HepG2 (cell line): ENCODE data around the gene PANX1. TPM values are rescaled to one million over a fixed set of nuclear protein-coding genes. Genes with fewer than 3 reads are reported as not detected.

Source experiments
- ATAC-seq: fragments of 200-7000 bp; cut with Tn5 transposase; 3 replicates; pipeline ENCODE4 v1.9.1; 2020; ENCODE audit warnings: mild to moderate bottlenecking, moderate library complexity
- BruUV-seq: library from RNA; stranded (reverse); fragments of 400-500 nt; replicated peaks from 2 replicates; lab custom pipeline; 2021; lab: Mats Ljungman, UMichigan
- CTCF ChIA-PET: fragments of 300-600 bp; formaldehyde crosslinking; extraction: SDS; loops from one replicate; lab custom pipeline; 2021; ENCODE audit warnings: low total read pairs, inconsistent platforms, low intra/inter-chr PET ratio; lab: Yijun Ruan, JAX
- POLR2A ChIA-PET: fragments of 350-600 bp; sonication (Branson Sonifier 250); formaldehyde crosslinking; loops from one replicate; lab custom pipeline; 2020; ENCODE audit warnings: antibody characterized with exemption, inconsistent platforms; lab: Yijun Ruan, JAX
- DNase-seq: peaks from one replicate; pipeline ENCODE4 v3.0.0-alpha.2; 2015; ENCODE audit warnings: low spot score
- FAIRE-seq: peaks from 3 replicates; lab custom pipeline; 2011; peaks lifted over from hg19 to GRCh38; lab: Jason Lieb, UNC
- H2AFZ ChIP-seq: one replicate; pipeline ENCODE4 v1.6.1; 2011; ENCODE audit warnings: low read length, inconsistent platforms
- H3K27ac ChIP-seq: fragments of 300-600 bp; 3 replicates; pipeline ENCODE4 v1.8.0; 2011; ENCODE audit warnings: mixed run types, mild to moderate bottlenecking, mixed read lengths, low read length, inconsistent platforms; ENCODE audit not compliant: insufficient read depth; ENCODE audit errors: extremely low read length
- H3K27me3 ChIP-seq, 2 experiments: fragments of 200-600 bp in 1 of 2; 2 replicates in 1 of 2; 3 replicates in 1 of 2; pipeline versions ENCODE4 v1.6.0 to v1.8.0; 2011; ENCODE audit warnings: low read length in 2 of 2, mild to moderate bottlenecking in 2 of 2, moderate library complexity in 2 of 2, inconsistent platforms in 1 of 2; ENCODE audit not compliant: insufficient read depth in 2 of 2, control insufficient read depth in 1 of 2
- H3K36me3 ChIP-seq, 2 experiments: fragments of 200-600 bp in 1 of 2; replicated peaks in 1 of 2; 2 replicates in 1 of 2; 3 replicates in 1 of 2; pipeline versions ENCODE4 v1.5.1 to v1.8.0; 2011; ENCODE audit warnings: low read length in 2 of 2, inconsistent platforms in 1 of 2; ENCODE audit not compliant: insufficient read depth in 2 of 2, control insufficient read depth in 1 of 2
- H3K4me1 ChIP-seq: 2 replicates; pipeline ENCODE4 v1.5.1; 2012; ENCODE audit warnings: low read length, inconsistent platforms; ENCODE audit not compliant: insufficient read depth
- H3K4me2 ChIP-seq: 2 replicates; pipeline ENCODE4 v1.6.0; 2011; ENCODE audit warnings: low read depth, low read length, inconsistent platforms
- H3K4me3 ChIP-seq, 3 experiments: fragments of 200-600 bp in 1 of 3; sonication (generic), shearing (Covaris generic) in 1 of 3; replicated peaks in 1 of 3; 2 replicates each; pipeline ENCODE4 v1.5.1; 2011 to 2016; ENCODE audit warnings: low read length in 3 of 3, inconsistent platforms in 2 of 3, low read depth in 2 of 3, mild to moderate bottlenecking in 2 of 3, control low read depth in 1 of 3, mixed read lengths in 1 of 3; ENCODE audit not compliant: insufficient read depth in 1 of 3
- H3K79me2 ChIP-seq: one replicate; pipeline ENCODE4 v1.6.1; 2011; ENCODE audit warnings: low read length, inconsistent platforms; ENCODE audit not compliant: insufficient read depth
- H3K9ac ChIP-seq: 2 replicates; pipeline ENCODE4 v1.6.0; 2011; ENCODE audit warnings: mild to moderate bottlenecking, low read depth, low read length, inconsistent platforms; ENCODE audit not compliant: insufficient read depth
- H3K9me3 ChIP-seq: 2 replicates; pipeline ENCODE4 v1.5.1; 2012; ENCODE audit warnings: mild to moderate bottlenecking, low read length
- H4K20me1 ChIP-seq: 2 replicates; pipeline ENCODE4 v1.6.0; 2011; ENCODE audit warnings: inconsistent platforms, mild to moderate bottlenecking, low read length, moderate library complexity; ENCODE audit not compliant: insufficient read depth
- CTCF ChIP-seq: sonication (generic); formaldehyde crosslinking; IDR thresholded peaks from 2 replicates; pipeline ENCODE4 v1.5.0; 2020; ENCODE audit warnings: mild to moderate bottlenecking, missing genetic modification reagents, moderate library complexity
- HMGA1 ChIP-seq: sonication (generic); formaldehyde crosslinking; conservative IDR thresholded peaks from 2 replicates; pipeline ENCODE4 v1.4.0; 2020; ENCODE audit warnings: missing genetic modification reagents
- LBX2 ChIP-seq: sonication (generic); formaldehyde crosslinking; IDR thresholded peaks from 2 replicates; pipeline ENCODE4 v1.5.0; 2020; ENCODE audit warnings: missing genetic modification reagents, mild to moderate bottlenecking, borderline replicate concordance
- SMC3 ChIP-seq: IDR thresholded peaks from 2 replicates; pipeline ENCODE4 v1.6.1; 2011; ENCODE audit warnings: low read length, improper control_type of control experiment
- STAG1 ChIP-seq: sonication (generic); formaldehyde crosslinking; IDR thresholded peaks from 2 replicates; pipeline ENCODE4 v1.4.0; 2020; ENCODE audit warnings: missing genetic modification reagents
- ZBTB20 ChIP-seq: sonication (generic); formaldehyde crosslinking; IDR thresholded peaks from 2 replicates; pipeline ENCODE4 v1.8.1; 2023; ENCODE audit warnings: missing genetic modification reagents, low read depth, mild to moderate bottlenecking, borderline replicate concordance
- ZNF362 ChIP-seq: sonication (generic); formaldehyde crosslinking; IDR thresholded peaks from 2 replicates; pipeline ENCODE4 v1.4.0; 2020; ENCODE audit warnings: missing genetic modification reagents, mild to moderate bottlenecking, borderline replicate concordance
- ZNF484 ChIP-seq: sonication (generic); formaldehyde crosslinking; IDR thresholded peaks from 2 replicates; pipeline ENCODE4 v1.5.1; 2020; ENCODE audit warnings: mild to moderate bottlenecking, low read depth, missing genetic modification reagents, borderline replicate concordance
- whole genome bisulfite sequencing: methylation state at CpG from one replicate; pipeline ENCODE4 v1.1.6; 2017; ENCODE audit warnings: low lambda C conversion rate; 5-methylcytosine and 5-hydroxymethylcytosine counted together
- in situ Hi-C: cut with HindIII; loops from 2 replicates; pipeline ENCODE4 v1.10.0; 2017; ENCODE audit warnings: low pct_unique_long_range_greater_than_20kb; ENCODE audit not compliant: extremely low pct_ligation_motif_present
- intact Hi-C: fragments of 100-400 bp; cut with micrococcal nuclease; formaldehyde crosslinking; loops from one replicate; pipeline ENCODE4 v1.10.0; 2022; ENCODE audit not compliant: unreplicated experiment
- polyA plus RNA-seq, 8 experiments: library from polyadenylated mRNA; depleted of rRNA in 3 of 8; stranded (reverse) in 7 of 8; unstranded in 1 of 8; fragments of >200 nt; fragmentation: Illumina TruSeq in 4 of 8; extraction: Trizol in 4 of 8; gene quantifications; 2 replicates each; pipeline versions ENCODE4 v1.2.1 to v1.2.3, GENCODE V29; 2011 to 2016; ENCODE audit warnings: low read depth in 4 of 8, missing spikeins in 1 of 8, mixed read lengths in 1 of 8; ENCODE audit not compliant: insufficient read depth in 1 of 8
- total RNA-seq, 5 experiments: library from RNA; depleted of rRNA; stranded (reverse); fragments of >200 nt; fragmentation: Illumina TruSeq; extraction: Trizol; gene quantifications; 2 replicates each; pipeline ENCODE4 v1.2.3, GENCODE V29; 2016; ENCODE audit warnings: low read depth in 1 of 5
- TF ChIP-seq, protein P1 (sequence below): sonication (generic); formaldehyde crosslinking; conservative IDR thresholded peaks from 2 replicates; pipeline ENCODE4 v1.8.0; 2022; ENCODE audit warnings: low read depth, missing genetic modification reagents

PANX1 gene
- total and polyA plus RNA-seq, 2 of the 13 experiments (the other 11 are each of a cell fraction or from before 2014, with no cell fraction given) = 8.3 to 24.8 TPM

DNA sequence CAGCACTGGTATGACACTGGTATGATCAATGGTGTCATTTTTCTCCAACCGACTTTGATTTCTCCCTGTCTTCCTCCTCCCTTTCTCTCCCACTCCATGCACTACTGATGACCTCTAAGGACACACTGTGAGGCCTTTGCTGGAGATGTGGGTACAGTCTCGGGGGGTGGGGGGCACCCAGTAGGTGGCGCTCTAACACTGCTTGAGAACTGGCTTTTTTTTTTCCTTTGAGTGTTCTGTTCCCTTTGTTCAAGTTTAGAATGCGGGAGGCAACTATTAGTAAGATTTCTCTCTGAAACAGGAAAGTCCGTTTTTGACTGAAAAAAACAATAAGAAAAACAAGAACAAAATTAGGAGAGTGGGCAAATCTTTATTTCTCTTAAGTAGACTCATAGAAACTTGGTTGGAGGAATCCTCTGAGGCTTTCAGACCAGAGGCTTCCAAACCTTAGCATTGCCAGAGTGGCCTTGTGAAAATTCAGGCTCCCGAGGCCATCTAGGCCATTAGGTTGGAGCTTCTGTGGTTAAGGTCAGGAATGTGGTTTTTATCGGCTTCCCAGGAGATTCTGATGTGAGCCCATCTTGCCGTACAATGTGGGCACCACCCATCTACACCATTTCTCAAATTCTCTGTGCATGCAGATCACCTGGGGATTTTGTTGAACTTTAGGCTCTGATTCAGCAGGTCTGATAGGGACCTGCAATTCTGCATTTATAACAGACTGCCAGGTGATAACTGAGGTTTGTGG lies 43.2 kb downstream of the PANX1 start:
- ATAC-seq = peak; percentile 96
- FAIRE-seq = peak; percentile 78
- ChIA-PET CTCF (interaction anchor here (0.6 to 1.1 kb wide), 2 partner anchors 153 to 245 kb away, joined by 3 to 4 read pairs; no protein-coding TSS in a partner anchor), POLR2A (no interaction called here)
- no peaks in the 10 kb centered on the region for H3K27me3 ChIP-seq
- TF ChIP-seq LBX2 (CRISPR knock-in tag) (no peak), SMC3 (peak; percentile 77), CTCF (peak; percentile 78), HMGA1 (CRISPR knock-in tag) (no peak), ZBTB20 (CRISPR knock-in tag) (0 out of 2 replicates have a peak, but pooled peaks have one; percentile 29), STAG1 (CRISPR knock-in tag) (peak; percentile 67), ZNF484 (no peak), ZNF362 (peak; percentile 96)
- TF ChIP-seq, protein P1, sequence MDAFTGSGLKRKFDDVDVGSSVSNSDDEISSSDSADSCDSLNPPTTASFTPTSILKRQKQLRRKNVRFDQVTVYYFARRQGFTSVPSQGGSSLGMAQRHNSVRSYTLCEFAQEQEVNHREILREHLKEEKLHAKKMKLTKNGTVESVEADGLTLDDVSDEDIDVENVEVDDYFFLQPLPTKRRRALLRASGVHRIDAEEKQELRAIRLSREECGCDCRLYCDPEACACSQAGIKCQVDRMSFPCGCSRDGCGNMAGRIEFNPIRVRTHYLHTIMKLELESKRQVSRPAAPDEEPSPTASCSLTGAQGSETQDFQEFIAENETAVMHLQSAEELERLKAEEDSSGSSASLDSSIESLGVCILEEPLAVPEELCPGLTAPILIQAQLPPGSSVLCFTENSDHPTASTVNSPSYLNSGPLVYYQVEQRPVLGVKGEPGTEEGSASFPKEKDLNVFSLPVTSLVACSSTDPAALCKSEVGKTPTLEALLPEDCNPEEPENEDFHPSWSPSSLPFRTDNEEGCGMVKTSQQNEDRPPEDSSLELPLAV (CRISPR knock-in tag) = no peak
- no peaks in the 10 kb centered on the region for H3K4me1 ChIP-seq
- peaks cover 0 to 2% of the 10 kb centered on the region in 2 experiments; a peak in 1 of 5 replicates for H3K36me3 ChIP-seq
- 48% methylated on average over 8 of the region's 8 CpGs for WGBS
- DNase-seq = peak; percentile 31
- in situ Hi-C loops (loop anchor here (10.0 kb wide), 1 partner anchor 333 kb away; no protein-coding TSS in a partner anchor), intact Hi-C loops (loop anchor here (1.0 to 5.0 kb wide), 3 partner anchors 245 to 330 kb away; no protein-coding TSS in a partner anchor)
- H3K4me2 ChIP-seq = no peak overlapping the region
- no peak overlapping the region for H3K9ac ChIP-seq
- peaks cover 4% of the 10 kb centered on the region for H4K20me1 ChIP-seq
- H3K27ac ChIP-seq = no peak overlapping the region
- no peak overlapping the region for H3K4me3 ChIP-seq
- H3K79me2 ChIP-seq = peaks cover 12% of the 10 kb centered on the region
- H2AFZ ChIP-seq = no peak overlapping the region
- no peaks in the 10 kb centered on the region for H3K9me3 ChIP-seq
- no TSS peak for BruUV-seq
